ENCODE measurements around the gene NR2E3. TPM values are rescaled to one million over a fixed set of nuclear protein-coding genes. Genes with fewer than 3 reads are reported as not detected.

Gene NR2E3
- total RNA-seq, 2 donors from 2014 or later, result 0.52 TPM; not detected in 1

GRCh38 chr15:71782422-71783165 is 27.8 kb upstream of the NR2E3 start:
- Histone ChIP-seq H3K4me3 (no peak overlapping the region), H3K9me3 (no peaks in the 10 kb centered on the region), H3K27me3 (no peaks in the 10 kb centered on the region), H3K27ac (no peak overlapping the region), H3K36me3 (replicated peaks in 1 of 2; ENCODE audit: insufficient read depth in 1 of 2, low read depth in 2 of 2) (no peaks in the 10 kb centered on the region), H3K4me1 (peaks cover 10% of the 10 kb centered on the region)
- ATAC-seq (no peak), DNase-seq (no peak)
- intact Hi-C loops (cut with DNase I), result no loop called here
- 33 to 35% methylated on average over 10 of the region's 10 CpGs for WGBS, 2 donors
- no peak for TF ChIP-seq POLR2A (IDR thresholded peaks at IDR 0.05)
- TF ChIP-seq, protein P1, sequence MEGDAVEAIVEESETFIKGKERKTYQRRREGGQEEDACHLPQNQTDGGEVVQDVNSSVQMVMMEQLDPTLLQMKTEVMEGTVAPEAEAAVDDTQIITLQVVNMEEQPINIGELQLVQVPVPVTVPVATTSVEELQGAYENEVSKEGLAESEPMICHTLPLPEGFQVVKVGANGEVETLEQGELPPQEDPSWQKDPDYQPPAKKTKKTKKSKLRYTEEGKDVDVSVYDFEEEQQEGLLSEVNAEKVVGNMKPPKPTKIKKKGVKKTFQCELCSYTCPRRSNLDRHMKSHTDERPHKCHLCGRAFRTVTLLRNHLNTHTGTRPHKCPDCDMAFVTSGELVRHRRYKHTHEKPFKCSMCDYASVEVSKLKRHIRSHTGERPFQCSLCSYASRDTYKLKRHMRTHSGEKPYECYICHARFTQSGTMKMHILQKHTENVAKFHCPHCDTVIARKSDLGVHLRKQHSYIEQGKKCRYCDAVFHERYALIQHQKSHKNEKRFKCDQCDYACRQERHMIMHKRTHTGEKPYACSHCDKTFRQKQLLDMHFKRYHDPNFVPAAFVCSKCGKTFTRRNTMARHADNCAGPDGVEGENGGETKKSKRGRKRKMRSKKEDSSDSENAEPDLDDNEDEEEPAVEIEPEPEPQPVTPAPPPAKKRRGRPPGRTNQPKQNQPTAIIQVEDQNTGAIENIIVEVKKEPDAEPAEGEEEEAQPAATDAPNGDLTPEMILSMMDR (IDR thresholded peaks at IDR 0.05), result no peak

GRCh38 chr15:71784719-71785118 is 25.6 kb upstream of the NR2E3 start:
- DNase-seq (peak in 1 of 4 donors; percentile 18), ATAC-seq (no peak)
- Histone ChIP-seq H3K27ac (no peak overlapping the region), H3K4me3 (no peak overlapping the region), H3K27me3 (no peaks in the 10 kb centered on the region), H3K4me1 (peaks cover 10% of the 10 kb centered on the region), H3K36me3 (replicated peaks in 1 of 2; ENCODE audit: insufficient read depth in 1 of 2, low read depth in 2 of 2) (no peaks in the 10 kb centered on the region), H3K9me3 (no peaks in the 10 kb centered on the region)
- 58 to 64% methylated on average over 6 of the region's 6 CpGs for WGBS, 2 donors
- intact Hi-C loops (cut with DNase I), result no loop called here
- no peak for TF ChIP-seq POLR2A (IDR thresholded peaks at IDR 0.05)
- TF ChIP-seq, protein P1 (IDR thresholded peaks at IDR 0.05), result peak in 3 of 7 experiments; percentile 7 to 15 (median 9)

GRCh38 chr15:71785996-71786395 is 24.4 kb upstream of the NR2E3 start:
- Histone ChIP-seq H3K9me3 (no peaks in the 10 kb centered on the region), H3K4me3 (no peak overlapping the region), H3K27me3 (no peaks in the 10 kb centered on the region), H3K4me1 (peaks cover 5% of the 10 kb centered on the region), H3K27ac (no peak overlapping the region), H3K36me3 (replicated peaks in 1 of 2; ENCODE audit: insufficient read depth in 1 of 2, low read depth in 2 of 2) (no peaks in the 10 kb centered on the region)
- WGBS, 2 donors, result 68 to 74% methylated on average over 2 of the region's 2 CpGs
- ATAC-seq (no peak), DNase-seq (no peak)
- no peak for TF ChIP-seq POLR2A (IDR thresholded peaks at IDR 0.05)
- TF ChIP-seq, protein P1 (IDR thresholded peaks at IDR 0.05), result no peak
- intact Hi-C loops (cut with DNase I), result no loop called here

DNA sequence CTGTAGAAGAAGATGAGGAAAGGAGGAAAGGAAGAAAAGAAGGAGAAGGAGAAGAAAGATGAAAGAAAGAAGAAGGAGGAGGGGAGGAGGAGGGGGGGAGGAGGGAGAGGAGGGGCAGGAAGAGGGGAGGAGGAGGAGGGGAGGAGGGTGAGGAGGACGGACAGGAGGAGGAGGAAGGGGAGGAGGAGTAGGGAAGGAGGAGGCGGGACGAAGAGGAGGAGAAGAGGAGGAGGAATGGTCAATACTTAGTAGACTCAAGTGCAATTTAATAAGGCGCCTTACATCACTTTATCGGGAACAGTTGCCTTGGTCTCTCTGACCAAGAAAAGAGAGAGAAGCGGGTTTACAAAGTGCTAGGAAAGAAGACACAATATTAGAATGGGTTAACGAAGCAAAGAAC is 23.7 kb upstream of the NR2E3 start:
- no peak for TF ChIP-seq POLR2A (IDR thresholded peaks at IDR 0.05)
- TF ChIP-seq, protein P1 (IDR thresholded peaks at IDR 0.05), result no peak
- Histone ChIP-seq H3K4me1 (peaks cover 5% of the 10 kb centered on the region), H3K36me3 (replicated peaks in 1 of 2; ENCODE audit: insufficient read depth in 1 of 2, low read depth in 2 of 2) (no peaks in the 10 kb centered on the region), H3K27ac (no peak overlapping the region), H3K27me3 (no peaks in the 10 kb centered on the region), H3K4me3 (no peak overlapping the region), H3K9me3 (no peaks in the 10 kb centered on the region)
- ATAC-seq, result no peak
- intact Hi-C loops (cut with DNase I), result no loop called here
- WGBS, 2 donors, result 64 to 76% methylated on average over 7 of the region's 7 CpGs
- DNase-seq, result no peak
